HepG2 (cell line): ENCODE data around the gene ZFX.

ENCODE experiments used
- POLR2AphosphoS2 ChIP-seq: IDR thresholded peaks from 2 replicates; pipeline ENCODE4 v1.6.1; 2011; ENCODE audit warnings: low read depth, low read length, improper control_type of control experiment
- RBM39 ChIP-seq: fragments of 200-400 bp; formaldehyde crosslinking; IDR thresholded peaks from one replicate; pipeline ENCODE4 v1.6.1; 2018; ENCODE audit warnings: antibody characterized with exemption, mild to moderate bottlenecking, low read depth, low read length; ENCODE audit not compliant: poor library complexity, severe bottlenecking
- RELA ChIP-seq: sonication (generic); formaldehyde crosslinking; IDR thresholded peaks from 2 replicates; pipeline ENCODE4 v1.4.0; 2020; ENCODE audit warnings: missing genetic modification reagents
- SIN3A ChIP-seq: IDR thresholded peaks from 2 replicates; pipeline ENCODE4 v1.6.1; 2011; ENCODE audit warnings: low read depth, mild to moderate bottlenecking, control low read depth, low read length, borderline replicate concordance
- SMAD3 ChIP-seq: sonication (generic); formaldehyde crosslinking; IDR thresholded peaks from 2 replicates; pipeline ENCODE4 v1.4.0; 2020; ENCODE audit warnings: missing genetic modification reagents
- SP2 ChIP-seq: sonication (generic); formaldehyde crosslinking; IDR thresholded peaks from 2 replicates; pipeline ENCODE4 v1.5.1; 2020; ENCODE audit warnings: mild to moderate bottlenecking, missing genetic modification reagents
- STAG1 ChIP-seq: sonication (generic); formaldehyde crosslinking; IDR thresholded peaks from 2 replicates; pipeline ENCODE4 v1.4.0; 2020; ENCODE audit warnings: missing genetic modification reagents
- ZNF10 ChIP-seq: sonication (generic); formaldehyde crosslinking; IDR thresholded peaks from 2 replicates; pipeline ENCODE4 v1.4.0; 2020; ENCODE audit warnings: mild to moderate bottlenecking, low read depth, missing genetic modification reagents, borderline replicate concordance
- TF ChIP-seq, protein P1 (sequence below): sonication (generic); formaldehyde crosslinking; IDR thresholded peaks from 2 replicates; pipeline ENCODE4 v1.8.0; 2022; ENCODE audit warnings: missing genetic modification reagents, mild to moderate bottlenecking, borderline replicate concordance
- TF ChIP-seq, protein P2 (sequence below): sonication (generic); formaldehyde crosslinking; IDR thresholded peaks from 2 replicates; pipeline ENCODE4 v1.9.0; 2021; ENCODE audit warnings: missing genetic modification reagents, mild to moderate bottlenecking, borderline replicate concordance

DNA sequence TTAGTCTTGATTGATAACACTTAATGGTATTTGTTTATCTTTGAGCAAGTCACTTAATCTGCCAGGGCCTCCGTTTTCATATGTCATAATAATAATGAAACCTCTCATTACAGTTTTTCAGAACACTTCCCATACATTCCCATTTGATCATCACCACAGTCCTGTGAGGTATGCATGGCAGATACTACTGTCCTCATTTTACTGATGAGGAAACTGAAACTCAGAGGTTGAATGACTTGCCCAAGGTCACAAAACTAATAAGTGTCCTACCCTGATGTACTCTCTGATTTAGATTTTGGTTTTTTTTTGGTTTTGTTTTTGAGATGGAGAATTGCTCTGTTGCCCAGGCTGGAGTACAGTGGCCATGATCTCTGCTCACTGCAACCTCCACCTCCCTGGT is 25.7 kb downstream of the ZFX start:
- TF ChIP-seq STAG1 (CRISPR knock-in tag) (no peak), RBM39 (no peak), SMAD3 (CRISPR knock-in tag) (no peak), ZNF10 (CRISPR knock-in tag) (no peak), RELA (CRISPR knock-in tag) (no peak), SP2 (CRISPR knock-in tag) (no peak), SIN3A (no peak), POLR2AphosphoS2 (no peak)
- TF ChIP-seq, protein P1, sequence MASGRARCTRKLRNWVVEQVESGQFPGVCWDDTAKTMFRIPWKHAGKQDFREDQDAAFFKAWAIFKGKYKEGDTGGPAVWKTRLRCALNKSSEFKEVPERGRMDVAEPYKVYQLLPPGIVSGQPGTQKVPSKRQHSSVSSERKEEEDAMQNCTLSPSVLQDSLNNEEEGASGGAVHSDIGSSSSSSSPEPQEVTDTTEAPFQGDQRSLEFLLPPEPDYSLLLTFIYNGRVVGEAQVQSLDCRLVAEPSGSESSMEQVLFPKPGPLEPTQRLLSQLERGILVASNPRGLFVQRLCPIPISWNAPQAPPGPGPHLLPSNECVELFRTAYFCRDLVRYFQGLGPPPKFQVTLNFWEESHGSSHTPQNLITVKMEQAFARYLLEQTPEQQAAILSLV = no peak
- TF ChIP-seq, protein P2, sequence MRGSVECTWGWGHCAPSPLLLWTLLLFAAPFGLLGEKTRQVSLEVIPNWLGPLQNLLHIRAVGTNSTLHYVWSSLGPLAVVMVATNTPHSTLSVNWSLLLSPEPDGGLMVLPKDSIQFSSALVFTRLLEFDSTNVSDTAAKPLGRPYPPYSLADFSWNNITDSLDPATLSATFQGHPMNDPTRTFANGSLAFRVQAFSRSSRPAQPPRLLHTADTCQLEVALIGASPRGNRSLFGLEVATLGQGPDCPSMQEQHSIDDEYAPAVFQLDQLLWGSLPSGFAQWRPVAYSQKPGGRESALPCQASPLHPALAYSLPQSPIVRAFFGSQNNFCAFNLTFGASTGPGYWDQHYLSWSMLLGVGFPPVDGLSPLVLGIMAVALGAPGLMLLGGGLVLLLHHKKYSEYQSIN (CRISPR knock-in tag) = no peak
